Smooth muscle cell (in vitro differentiated cells): ENCODE measurements around the gene PLEKHG4B. TPM values are rescaled to one million over a fixed set of nuclear protein-coding genes. Genes with fewer than 3 reads are reported as not detected.
"Not testable (repeated sequence)": the region's sequence is repeated elsewhere in the genome, so short reads cannot be mapped to it uniquely, and the experiment has no call there.

Experiments used
- DNase-seq: peaks from one replicate; lab custom pipeline; 2025; ENCODE audit not compliant: unreplicated experiment; lab: John Stamatoyannopoulos, UW
- H2AFZ ChIP-seq: fragments of 200-600 bp; sonication (generic); 2 replicates; pipeline ENCODE4 v1.6.0; 2016; ENCODE audit warnings: antibody characterized with exemption, low read depth, mild to moderate bottlenecking
- H3F3A ChIP-seq: fragments of 200-600 bp; sonication (generic); 2 replicates; pipeline ENCODE4 v1.6.0; 2017; ENCODE audit warnings: antibody characterized with exemption, low read depth
- H3K27ac ChIP-seq: fragments of 200-600 bp; sonication (generic); 2 replicates; pipeline ENCODE4 v1.5.1; 2016; ENCODE audit warnings: low read depth, mild to moderate bottlenecking
- H3K27me3 ChIP-seq: fragments of 200-600 bp; sonication (generic); 2 replicates; pipeline ENCODE4 v1.6.1; 2016; ENCODE audit warnings: low read depth, mild to moderate bottlenecking
- H3K36me3 ChIP-seq: fragments of 200-600 bp; sonication (generic); 2 replicates; pipeline ENCODE4 v1.5.1; 2016; ENCODE audit warnings: low read depth
- H3K4me1 ChIP-seq: fragments of 200-600 bp; sonication (generic); 2 replicates; pipeline ENCODE4 v1.5.1; 2016; ENCODE audit warnings: low read depth
- H3K4me2 ChIP-seq: fragments of 200-600 bp; sonication (generic); 2 replicates; pipeline ENCODE4 v1.6.0; 2016; ENCODE audit warnings: mild to moderate bottlenecking
- H3K4me3 ChIP-seq: fragments of 200-600 bp; sonication (generic); 2 replicates; pipeline ENCODE4 v1.5.1; 2016; ENCODE audit warnings: mild to moderate bottlenecking
- H3K79me2 ChIP-seq: fragments of 200-600 bp; sonication (generic); 2 replicates; pipeline ENCODE4 v1.6.0; 2016; ENCODE audit warnings: low read depth, mild to moderate bottlenecking
- H3K9ac ChIP-seq: fragments of 200-600 bp; sonication (generic); 2 replicates; pipeline ENCODE4 v1.6.0; 2016; ENCODE audit warnings: low read depth
- H3K9me3 ChIP-seq: fragments of 200-600 bp; sonication (generic); replicated peaks from 2 replicates; pipeline ENCODE4 v1.5.1; 2016; ENCODE audit warnings: low read depth
- H4K20me1 ChIP-seq: fragments of 200-600 bp; sonication (generic); 2 replicates; pipeline ENCODE4 v1.6.0; 2016; ENCODE audit warnings: low read depth
- WGBS: methylation state at CpG from one replicate; pipeline ENCODE4 v1.1.7; 2016; ENCODE audit warnings: low lambda C conversion rate; 5-methylcytosine and 5-hydroxymethylcytosine counted together
- polyA plus RNA-seq: library from polyadenylated mRNA; unstranded; fragments of >200 nt; fragmentation: Nextera tagmentation; extraction: Ambion mirVana; gene quantifications from 2 replicates; pipeline ENCODE4 v1.2.1, GENCODE V29; 2016
- total RNA-seq: library from RNA; depleted of rRNA; stranded (reverse); fragments of >200 nt; gene quantifications from 2 replicates; pipeline ENCODE4 v1.2.3, GENCODE V29; 2014
- TF ChIP-seq, protein P1 (sequence below): fragments of 200-600 bp; sonication (generic); IDR thresholded peaks from 2 replicates; pipeline ENCODE4 v1.5.1; 2017; ENCODE audit warnings: borderline replicate concordance, mild to moderate bottlenecking, antibody characterized with exemption; ENCODE audit not compliant: insufficient read depth, poor library complexity, severe bottlenecking

The PLEKHG4B gene
- total and polyA plus RNA-seq, 2 experiments from 2014 or later = 6.3 to 12.1 TPM

DNA sequence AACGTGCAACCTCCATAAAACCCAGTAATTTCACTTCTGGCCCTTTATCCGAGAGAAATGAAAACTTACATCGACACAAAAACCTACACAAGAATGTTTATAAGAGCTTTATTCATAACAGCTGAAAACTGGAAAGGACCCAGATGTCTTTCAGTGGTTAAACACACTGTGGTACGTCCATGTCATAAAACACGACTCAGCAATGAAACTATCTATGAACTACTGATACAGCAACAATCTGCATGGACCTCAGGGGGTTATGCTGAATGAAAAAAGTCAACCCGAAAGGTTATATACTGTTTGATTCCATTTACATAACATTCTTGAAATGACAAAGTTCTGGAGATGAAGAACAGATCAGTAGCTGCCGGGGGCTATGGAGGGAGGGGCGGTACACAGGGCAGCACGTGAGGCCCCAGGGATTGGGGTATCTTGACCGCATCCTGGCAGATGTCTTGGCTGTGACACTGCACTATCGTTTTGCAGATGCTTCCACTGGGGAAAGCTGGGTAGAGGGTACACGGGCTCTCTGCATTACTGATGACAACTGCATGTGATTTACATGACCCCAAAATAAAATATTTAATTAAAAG is 121.9 kb downstream of the PLEKHG4B start:
- TF ChIP-seq, protein P1, sequence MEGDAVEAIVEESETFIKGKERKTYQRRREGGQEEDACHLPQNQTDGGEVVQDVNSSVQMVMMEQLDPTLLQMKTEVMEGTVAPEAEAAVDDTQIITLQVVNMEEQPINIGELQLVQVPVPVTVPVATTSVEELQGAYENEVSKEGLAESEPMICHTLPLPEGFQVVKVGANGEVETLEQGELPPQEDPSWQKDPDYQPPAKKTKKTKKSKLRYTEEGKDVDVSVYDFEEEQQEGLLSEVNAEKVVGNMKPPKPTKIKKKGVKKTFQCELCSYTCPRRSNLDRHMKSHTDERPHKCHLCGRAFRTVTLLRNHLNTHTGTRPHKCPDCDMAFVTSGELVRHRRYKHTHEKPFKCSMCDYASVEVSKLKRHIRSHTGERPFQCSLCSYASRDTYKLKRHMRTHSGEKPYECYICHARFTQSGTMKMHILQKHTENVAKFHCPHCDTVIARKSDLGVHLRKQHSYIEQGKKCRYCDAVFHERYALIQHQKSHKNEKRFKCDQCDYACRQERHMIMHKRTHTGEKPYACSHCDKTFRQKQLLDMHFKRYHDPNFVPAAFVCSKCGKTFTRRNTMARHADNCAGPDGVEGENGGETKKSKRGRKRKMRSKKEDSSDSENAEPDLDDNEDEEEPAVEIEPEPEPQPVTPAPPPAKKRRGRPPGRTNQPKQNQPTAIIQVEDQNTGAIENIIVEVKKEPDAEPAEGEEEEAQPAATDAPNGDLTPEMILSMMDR = no peak
- Histone ChIP-seq H3K79me2 (peaks cover 40% of the 10 kb centered on the region), H3F3A (no peaks in the 10 kb centered on the region), H3K4me3 (no peak overlapping the region), H4K20me1 (peaks cover 44% of the 10 kb centered on the region), H3K27ac (no peak overlapping the region), H3K4me2 (no peak overlapping the region), H3K27me3 (no peaks in the 10 kb centered on the region), H3K9ac (no peak overlapping the region), H3K9me3 (no peaks in the 10 kb centered on the region), H2AFZ (no peak overlapping the region), H3K36me3 (no peaks in the 10 kb centered on the region), H3K4me1 (peaks cover 3% of the 10 kb centered on the region)
- WGBS = 97% methylated on average over 12 of the region's 12 CpGs
- no peak for DNase-seq

DNA sequence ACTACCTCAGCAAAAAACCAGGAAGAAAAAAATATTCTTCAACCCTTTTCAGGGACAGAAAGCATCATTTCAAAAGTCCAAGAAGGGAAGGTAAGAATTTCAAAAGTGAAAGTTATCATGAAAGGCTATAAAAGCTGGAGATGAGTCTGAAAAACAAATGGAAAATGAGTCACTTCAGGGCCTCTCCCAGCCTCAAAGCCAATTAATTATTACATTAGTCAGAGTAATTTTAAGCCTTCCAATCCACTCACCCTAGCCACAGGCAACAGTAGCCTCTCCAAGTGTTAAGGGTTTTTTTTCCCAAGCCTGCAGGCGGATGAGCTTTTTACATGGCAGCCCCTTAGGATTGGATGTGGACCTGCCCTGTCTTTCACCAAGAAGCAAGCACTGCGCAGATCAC is 123.3 kb downstream of the PLEKHG4B start:
- Histone ChIP-seq H3K4me1 (peaks cover 14% of the 10 kb centered on the region), H3K4me2 (peak overlapping the region; percentile 71), H4K20me1 (peaks cover 49% of the 10 kb centered on the region), H3K27ac (peak overlapping the region; percentile 31), H3K79me2 (peaks cover 48% of the 10 kb centered on the region)
- not testable (repeated sequence) for H3K9me3 ChIP-seq, H3F3A ChIP-seq, H3K9ac ChIP-seq, H2AFZ ChIP-seq, H3K36me3 ChIP-seq, H3K4me3 ChIP-seq, DNase-seq, H3K27me3 ChIP-seq
- WGBS = 77% methylated on average over 2 of the region's 2 CpGs

DNA sequence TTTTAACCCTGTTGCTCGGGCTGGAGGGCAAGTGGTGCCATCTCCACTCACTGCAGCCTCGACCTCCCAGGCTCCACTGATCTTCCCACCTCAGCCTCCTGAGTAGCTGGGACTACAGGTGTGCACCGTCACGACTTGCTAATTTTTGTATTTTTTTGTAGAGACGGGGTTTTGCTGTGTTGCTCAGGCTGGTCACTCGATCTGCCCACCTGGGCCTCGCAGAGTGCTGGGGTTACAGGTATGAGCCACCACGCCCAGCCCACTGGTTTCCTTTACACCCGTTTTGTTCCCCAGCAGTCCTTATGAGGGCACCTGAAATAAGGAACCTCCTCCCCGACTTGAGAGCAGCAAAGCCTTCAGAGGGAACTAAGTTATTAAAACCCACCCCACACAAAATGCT is 124.1 kb downstream of the PLEKHG4B start:
- WGBS = over 99% methylated on average over 9 of the region's 10 CpGs
- peaks cover 55% of the 10 kb centered on the region for H4K20me1 ChIP-seq
- H2AFZ ChIP-seq, H3K4me2 ChIP-seq, H3K27ac ChIP-seq, H3F3A ChIP-seq, H3K36me3 ChIP-seq, H3K9me3 ChIP-seq, H3K27me3 ChIP-seq, H3K4me3 ChIP-seq, DNase-seq, H3K9ac ChIP-seq: not testable (repeated sequence)
- H3K79me2 ChIP-seq = peaks cover 54% of the 10 kb centered on the region
- peaks cover 16% of the 10 kb centered on the region for H3K4me1 ChIP-seq

DNA sequence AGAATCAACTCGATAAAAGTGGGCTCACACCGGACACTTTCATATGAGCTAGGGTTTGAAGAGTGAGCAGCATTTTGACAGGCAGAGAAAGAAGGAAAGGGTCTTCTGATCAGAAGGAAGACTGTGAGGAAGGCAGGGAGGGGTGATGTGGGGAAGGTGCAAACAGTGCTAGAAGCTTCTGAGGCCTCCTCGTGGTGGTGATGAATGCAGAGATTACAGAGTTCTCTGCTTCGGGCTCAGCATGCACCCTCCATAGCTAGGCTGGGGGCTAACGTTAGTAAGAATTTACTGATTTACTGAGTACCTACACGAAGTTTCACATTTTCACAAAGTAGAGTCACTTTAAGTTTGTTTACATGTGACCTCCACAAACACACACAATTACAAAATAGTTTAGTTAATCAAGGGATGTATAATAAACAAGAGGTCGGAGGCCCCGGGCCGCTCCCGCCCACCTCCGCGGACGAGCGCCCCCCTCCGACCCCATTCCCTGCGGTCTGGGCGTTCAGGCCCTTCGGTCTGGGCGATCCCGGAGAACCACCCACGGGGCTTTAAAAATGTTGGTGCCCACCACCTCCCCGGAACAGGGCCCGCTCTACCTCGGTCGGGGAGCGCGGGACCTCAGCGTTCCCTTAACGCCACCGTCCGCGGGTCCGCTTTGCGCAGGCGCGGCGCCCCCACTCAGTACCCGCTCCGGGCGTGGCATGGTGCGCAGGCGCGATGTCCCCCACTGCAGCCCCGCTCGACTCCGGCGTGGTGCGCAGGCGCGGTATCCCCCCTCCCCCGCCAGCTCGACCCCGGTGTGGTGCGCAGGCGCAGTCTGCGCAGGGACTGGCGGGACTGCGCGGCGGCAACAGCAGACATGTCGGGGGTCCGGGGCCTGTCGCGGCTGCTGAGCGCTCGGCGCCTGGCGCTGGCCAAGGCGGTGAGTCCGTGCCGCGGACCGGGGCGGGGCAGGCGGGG is 125.8 kb downstream of the PLEKHG4B start, which contains the start of the genes CCDC127 and SDHA:
Gene CCDC127 (minus strand): TSS at position 660 of the 963 bp plus-strand sequence. CDS start 1,304 bp downstream, outside the sequence.
Gene SDHA (plus strand): TSS at position 827 of the 963 bp plus-strand sequence. CDS start 36 bp downstream, at position 863.
- Histone ChIP-seq H3K4me3 (peak within 1 kb of the TSS; percentile 99), H3K4me2 (peak within 1 kb of the TSS; percentile 97), H3K4me1 (peaks cover 16% of the 10 kb centered on the region), H3K79me2 (peaks cover 71% of the 10 kb centered on the region), H4K20me1 (peaks cover 72% of the 10 kb centered on the region), H3K9ac (peak within 1 kb of the TSS; percentile 89), H2AFZ (peak within 1 kb of the TSS; percentile 91)
- not testable (repeated sequence) for H3K27me3 ChIP-seq, H3K27ac ChIP-seq, H3F3A ChIP-seq, H3K36me3 ChIP-seq, H3K9me3 ChIP-seq
- TF ChIP-seq, protein P1 = peak; percentile 42
- WGBS = 3% methylated on average over 64 of the region's 75 CpGs
- DNase-seq = peak; percentile 97
